ENCODE data around the gene B4GALT4.

Gene B4GALT4

DNA sequence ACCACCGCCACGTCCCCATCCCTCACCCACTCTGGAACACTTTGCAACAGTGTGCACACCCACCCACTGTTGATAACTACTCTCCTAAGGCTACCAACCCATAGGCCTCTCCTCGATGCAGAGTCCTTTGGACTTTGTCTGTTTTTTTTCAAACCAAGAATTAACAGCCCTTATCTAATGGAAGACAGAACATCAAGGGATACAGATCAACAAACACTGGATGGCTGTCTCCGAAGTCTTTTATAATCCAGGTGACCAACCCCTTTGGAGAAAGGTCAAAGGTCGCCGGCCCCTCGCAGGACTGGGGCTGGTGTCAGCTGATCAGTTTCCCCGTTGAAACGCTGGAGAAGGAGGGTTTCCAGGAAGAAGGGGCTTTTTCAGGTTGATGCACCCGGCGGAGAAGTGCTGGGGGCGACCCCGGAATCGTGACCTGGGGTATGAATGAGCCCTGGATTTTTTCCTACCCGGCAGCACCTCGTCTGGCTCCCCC, 532 bp downstream of the B4GALT4 start:
- TF ChIP-seq, protein P1, sequence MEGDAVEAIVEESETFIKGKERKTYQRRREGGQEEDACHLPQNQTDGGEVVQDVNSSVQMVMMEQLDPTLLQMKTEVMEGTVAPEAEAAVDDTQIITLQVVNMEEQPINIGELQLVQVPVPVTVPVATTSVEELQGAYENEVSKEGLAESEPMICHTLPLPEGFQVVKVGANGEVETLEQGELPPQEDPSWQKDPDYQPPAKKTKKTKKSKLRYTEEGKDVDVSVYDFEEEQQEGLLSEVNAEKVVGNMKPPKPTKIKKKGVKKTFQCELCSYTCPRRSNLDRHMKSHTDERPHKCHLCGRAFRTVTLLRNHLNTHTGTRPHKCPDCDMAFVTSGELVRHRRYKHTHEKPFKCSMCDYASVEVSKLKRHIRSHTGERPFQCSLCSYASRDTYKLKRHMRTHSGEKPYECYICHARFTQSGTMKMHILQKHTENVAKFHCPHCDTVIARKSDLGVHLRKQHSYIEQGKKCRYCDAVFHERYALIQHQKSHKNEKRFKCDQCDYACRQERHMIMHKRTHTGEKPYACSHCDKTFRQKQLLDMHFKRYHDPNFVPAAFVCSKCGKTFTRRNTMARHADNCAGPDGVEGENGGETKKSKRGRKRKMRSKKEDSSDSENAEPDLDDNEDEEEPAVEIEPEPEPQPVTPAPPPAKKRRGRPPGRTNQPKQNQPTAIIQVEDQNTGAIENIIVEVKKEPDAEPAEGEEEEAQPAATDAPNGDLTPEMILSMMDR (IDR thresholded peaks at IDR 0.05; ENCODE audit: insufficient read depth, low read length, poor library complexity, severe bottlenecking) = no peak
- TF ChIP-seq EZH2phosphoT487 (conservative IDR thresholded peaks at IDR 0.05; ENCODE audit: low read length) = no peak
- Histone ChIP-seq H3F3A (ENCODE audit: insufficient read depth) (peaks cover 6% of the 10 kb centered on the region), H3K9ac (ENCODE audit: low read length) (peak overlapping the region; percentile 75), H3K9me3 (ENCODE audit: insufficient read depth, low read length) (no peaks in the 10 kb centered on the region), H2AFZ (ENCODE audit: low read depth, low read length, severe bottlenecking) (peak overlapping the region; percentile 98), H3K36me3 (ENCODE audit: low read length) (peaks cover 6% of the 10 kb centered on the region; the same call in 1 of the 2 replicates), H4K20me1 (ENCODE audit: low read depth, low read length) (no peaks in the 10 kb centered on the region), H3K9me2 (replicated peaks; ENCODE audit: insufficient read depth, low read length) (no peaks in the 10 kb centered on the region), H3K79me2 (ENCODE audit: insufficient read depth, low read length) (peaks cover 22% of the 10 kb centered on the region), H3K27me3 (ENCODE audit: low read length) (no peaks in the 10 kb centered on the region), H3K4me2 (ENCODE audit: low read depth, low read length, poor library complexity, severe bottlenecking) (peak overlapping the region; percentile 92), H3K27ac (ENCODE audit: low read depth, low read length) (0 out of 2 replicates have a peak overlapping the region, but pooled peaks have one; percentile 61), H3K4me3 (ENCODE audit: insufficient read depth, low read length, poor library complexity, severe bottlenecking) (peak overlapping the region; percentile 70)

DNA sequence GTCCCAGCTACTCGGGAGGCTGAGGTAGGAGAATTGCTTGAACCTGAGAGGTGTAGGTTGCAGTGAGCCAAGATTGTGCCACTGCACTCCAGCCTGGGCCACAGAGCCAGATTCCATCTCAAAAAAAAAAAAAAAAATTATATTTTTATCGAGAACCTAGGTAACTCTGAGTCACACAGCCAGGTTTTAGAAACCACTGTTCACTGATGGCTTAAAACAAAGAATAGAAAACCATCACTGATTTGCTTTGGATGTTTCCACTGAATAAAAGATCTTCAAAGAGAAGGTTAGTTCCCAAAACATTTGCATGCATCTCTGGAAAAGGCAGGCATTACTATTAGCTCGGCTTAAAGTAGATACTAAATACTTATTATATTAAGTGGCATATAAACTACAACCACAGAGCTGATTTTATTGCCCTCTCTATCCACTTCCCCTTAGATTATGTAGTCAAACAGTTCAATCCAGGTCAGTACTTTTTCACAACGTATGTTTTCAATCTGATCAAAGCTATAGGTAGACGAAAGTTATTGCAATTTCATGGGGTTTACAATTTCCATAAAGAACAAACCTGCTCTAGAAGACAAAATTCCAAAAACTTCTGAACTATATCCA, 1.4 kb downstream of the B4GALT4 start:
- no peak for TF ChIP-seq EZH2phosphoT487 (conservative IDR thresholded peaks at IDR 0.05; ENCODE audit: low read length)
- TF ChIP-seq, protein P1 (IDR thresholded peaks at IDR 0.05; ENCODE audit: insufficient read depth, low read length, poor library complexity, severe bottlenecking) = no peak
- Histone ChIP-seq H4K20me1 (ENCODE audit: low read depth, low read length) (no peaks in the 10 kb centered on the region), H3K9me2 (replicated peaks; ENCODE audit: insufficient read depth, low read length) (no peaks in the 10 kb centered on the region), H3K9ac (ENCODE audit: low read length) (peak overlapping the region; percentile 75), H3F3A (ENCODE audit: insufficient read depth) (peaks cover 6% of the 10 kb centered on the region), H3K27ac (ENCODE audit: low read depth, low read length) (no peak overlapping the region), H2AFZ (ENCODE audit: low read depth, low read length, severe bottlenecking) (peak overlapping the region; percentile 98), H3K27me3 (ENCODE audit: low read length) (no peaks in the 10 kb centered on the region), H3K36me3 (ENCODE audit: low read length) (peaks cover 14% of the 10 kb centered on the region; the same call in 1 of the 2 replicates), H3K9me3 (ENCODE audit: insufficient read depth, low read length) (no peaks in the 10 kb centered on the region), H3K79me2 (ENCODE audit: insufficient read depth, low read length) (peaks cover 22% of the 10 kb centered on the region), H3K4me2 (ENCODE audit: low read depth, low read length, poor library complexity, severe bottlenecking) (peak overlapping the region; percentile 92), H3K4me3 (ENCODE audit: insufficient read depth, low read length, poor library complexity, severe bottlenecking) (peak overlapping the region; percentile 70)

DNA sequence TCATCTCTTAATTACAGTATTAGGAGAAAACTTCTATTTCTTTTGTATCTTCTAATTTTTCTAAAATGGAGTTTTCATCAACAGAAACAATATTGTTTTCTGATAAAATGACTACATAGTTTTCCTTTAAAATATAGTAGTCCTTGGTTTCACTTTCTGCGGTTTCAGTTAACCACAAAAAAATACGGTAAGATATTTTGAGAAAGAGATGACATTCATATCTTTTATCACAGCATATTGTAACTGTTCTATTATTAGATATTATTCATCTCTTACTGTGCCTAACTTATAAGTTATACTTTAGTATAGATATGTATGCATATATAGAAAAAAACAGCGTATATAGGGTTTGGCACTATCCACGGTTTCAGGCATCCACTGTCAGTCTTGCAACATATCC, 2.3 kb downstream of the B4GALT4 start:
- H3K9ac ChIP-seq (ENCODE audit: low read length) = no peak overlapping the region
- peaks cover 6% of the 10 kb centered on the region for H3F3A ChIP-seq (ENCODE audit: insufficient read depth)
- peak overlapping the region; percentile 92 for H3K4me2 ChIP-seq (ENCODE audit: low read depth, low read length, poor library complexity, severe bottlenecking)
- TF ChIP-seq EZH2phosphoT487 (conservative IDR thresholded peaks at IDR 0.05; ENCODE audit: low read length) = no peak
- TF ChIP-seq, protein P1 (IDR thresholded peaks at IDR 0.05; ENCODE audit: insufficient read depth, low read length, poor library complexity, severe bottlenecking) = no peak
- H3K36me3 ChIP-seq (ENCODE audit: low read length) = peaks cover 14% of the 10 kb centered on the region; the same call in 1 of the 2 replicates
- no peak overlapping the region for H3K27ac ChIP-seq (ENCODE audit: low read depth, low read length)
- no peak overlapping the region for H2AFZ ChIP-seq (ENCODE audit: low read depth, low read length, severe bottlenecking)
- H3K9me3 ChIP-seq (ENCODE audit: insufficient read depth, low read length) = no peaks in the 10 kb centered on the region
- no peaks in the 10 kb centered on the region for H3K9me2 ChIP-seq (replicated peaks; ENCODE audit: insufficient read depth, low read length)
- peaks cover 22% of the 10 kb centered on the region for H3K79me2 ChIP-seq (ENCODE audit: insufficient read depth, low read length)
- no peaks in the 10 kb centered on the region for H4K20me1 ChIP-seq (ENCODE audit: low read depth, low read length)
- no peak overlapping the region for H3K4me3 ChIP-seq (ENCODE audit: insufficient read depth, low read length, poor library complexity, severe bottlenecking)
- H3K27me3 ChIP-seq (ENCODE audit: low read length) = no peaks in the 10 kb centered on the region
